H1 (cell line): ENCODE measurements around the gene RGS3. TPM values are rescaled to one million over a fixed set of nuclear protein-coding genes. Genes with fewer than 3 reads are reported as not detected.

Experiments used
- ATF3 ChIP-seq: IDR thresholded peaks from 2 replicates; pipeline ENCODE4 v1.6.1; 2011; ENCODE audit warnings: low read depth, mild to moderate bottlenecking, low read length; ENCODE audit not compliant: insufficient read depth
- CHD1 ChIP-seq: IDR thresholded peaks from 2 replicates; pipeline ENCODE4 v1.6.1; 2012; ENCODE audit warnings: low read depth, low read length, improper control_type of control experiment
- FOSL1 ChIP-seq: IDR thresholded peaks from 2 replicates; pipeline ENCODE4 v1.6.1; 2011; ENCODE audit warnings: mild to moderate bottlenecking, low read depth, low read length, moderate library complexity; ENCODE audit not compliant: insufficient read depth
- HDAC2 ChIP-seq, 2 experiments: fragments of 300-600 bp in 1 of 2; sonication (generic) in 1 of 2; IDR thresholded peaks; 2 replicates each; pipeline ENCODE4 v1.6.1; 2011 to 2012; ENCODE audit warnings: low read depth in 2 of 2, low read length in 2 of 2, mild to moderate bottlenecking in 2 of 2, moderate library complexity in 2 of 2, borderline replicate concordance in 1 of 2, inconsistent platforms in 1 of 2
- JUND ChIP-seq: IDR thresholded peaks from 2 replicates; pipeline ENCODE4 v1.6.1; 2011; ENCODE audit warnings: mild to moderate bottlenecking, improper control_type of control experiment, low read length
- KDM4A ChIP-seq: IDR thresholded peaks from one replicate; pipeline ENCODE4 v1.7.1; 2012; ENCODE audit warnings: low read depth, mild to moderate bottlenecking, moderate library complexity, low read length, inconsistent platforms; ENCODE audit not compliant: severe bottlenecking
- MAX ChIP-seq: IDR thresholded peaks from 2 replicates; pipeline ENCODE4 v1.6.1; 2012; ENCODE audit warnings: inconsistent platforms
- POU5F1 ChIP-seq: IDR thresholded peaks from 2 replicates; pipeline ENCODE4 v1.6.1; 2011; ENCODE audit warnings: low read depth, mild to moderate bottlenecking, low read length, moderate library complexity
- TAF1 ChIP-seq: IDR thresholded peaks from 2 replicates; pipeline ENCODE4 v1.6.1; 2011; ENCODE audit warnings: mild to moderate bottlenecking, low read depth, low read length
- ZNF274 ChIP-seq: IDR thresholded peaks from 2 replicates; pipeline ENCODE4 v1.7.0; 2012; ENCODE audit warnings: low read length, borderline replicate concordance; ENCODE audit errors: extremely low read depth
- polyA plus RNA-seq, 7 experiments: library from polyadenylated mRNA; depleted of rRNA in 3 of 7; stranded (reverse) in 5 of 7; unstranded in 2 of 7; fragments of >200 nt in 5 of 7; fragments of 200-250 nt in 2 of 7; gene quantifications; 1 replicate in 5 of 7; 2 replicates in 1 of 7; 4 replicates in 1 of 7; pipeline versions ENCODE4 v1.2.1 to v1.2.3, GENCODE V29; 2011 to 2013; ENCODE audit warnings: missing spikeins in 2 of 7, mixed read lengths in 2 of 7
- total RNA-seq: library from RNA; stranded (reverse); fragmentation: NEBNext Ultra II Directional; extraction: Animal tissue kit (Norgen Biotek cat#: 25700); gene quantifications from 2 replicates; pipeline ENCODE4 v1.2.1, GENCODE V29; 2021
- TF ChIP-seq, protein P1 (sequence below): fragments of 300-600 bp; sonication (generic); IDR thresholded peaks from 2 replicates; pipeline ENCODE4 v1.7.1; 2012; ENCODE audit warnings: low read length, moderate library complexity, mild to moderate bottlenecking, inconsistent platforms; ENCODE audit not compliant: insufficient replicate concordance

Gene RGS3
- total and polyA plus RNA-seq, 2 of the 8 experiments (the other 6 are each of a cell fraction or from before 2014, with no cell fraction given): 12.6 to 18.2 TPM

DNA sequence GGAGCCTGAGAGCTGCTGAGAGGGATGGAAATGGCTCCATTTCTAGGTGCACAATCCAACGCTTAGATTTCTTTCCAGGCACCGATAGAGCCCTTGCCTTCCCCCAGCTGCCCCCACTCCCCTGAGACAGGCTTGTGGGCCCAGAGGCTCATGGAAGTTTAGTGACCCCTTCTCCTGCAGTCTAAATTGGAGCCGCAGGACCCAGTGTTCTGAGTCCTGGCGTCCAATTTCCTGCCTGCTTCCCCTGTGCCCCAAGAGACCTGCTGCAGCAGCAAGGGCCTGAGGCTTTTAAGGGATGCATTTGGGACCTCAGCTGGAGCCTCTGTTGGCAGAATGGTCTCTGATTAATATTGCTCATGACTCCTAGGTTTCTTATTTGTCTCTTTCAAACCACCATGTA is 61.7 kb downstream of the RGS3 start (continued):
- TF ChIP-seq, protein P1, sequence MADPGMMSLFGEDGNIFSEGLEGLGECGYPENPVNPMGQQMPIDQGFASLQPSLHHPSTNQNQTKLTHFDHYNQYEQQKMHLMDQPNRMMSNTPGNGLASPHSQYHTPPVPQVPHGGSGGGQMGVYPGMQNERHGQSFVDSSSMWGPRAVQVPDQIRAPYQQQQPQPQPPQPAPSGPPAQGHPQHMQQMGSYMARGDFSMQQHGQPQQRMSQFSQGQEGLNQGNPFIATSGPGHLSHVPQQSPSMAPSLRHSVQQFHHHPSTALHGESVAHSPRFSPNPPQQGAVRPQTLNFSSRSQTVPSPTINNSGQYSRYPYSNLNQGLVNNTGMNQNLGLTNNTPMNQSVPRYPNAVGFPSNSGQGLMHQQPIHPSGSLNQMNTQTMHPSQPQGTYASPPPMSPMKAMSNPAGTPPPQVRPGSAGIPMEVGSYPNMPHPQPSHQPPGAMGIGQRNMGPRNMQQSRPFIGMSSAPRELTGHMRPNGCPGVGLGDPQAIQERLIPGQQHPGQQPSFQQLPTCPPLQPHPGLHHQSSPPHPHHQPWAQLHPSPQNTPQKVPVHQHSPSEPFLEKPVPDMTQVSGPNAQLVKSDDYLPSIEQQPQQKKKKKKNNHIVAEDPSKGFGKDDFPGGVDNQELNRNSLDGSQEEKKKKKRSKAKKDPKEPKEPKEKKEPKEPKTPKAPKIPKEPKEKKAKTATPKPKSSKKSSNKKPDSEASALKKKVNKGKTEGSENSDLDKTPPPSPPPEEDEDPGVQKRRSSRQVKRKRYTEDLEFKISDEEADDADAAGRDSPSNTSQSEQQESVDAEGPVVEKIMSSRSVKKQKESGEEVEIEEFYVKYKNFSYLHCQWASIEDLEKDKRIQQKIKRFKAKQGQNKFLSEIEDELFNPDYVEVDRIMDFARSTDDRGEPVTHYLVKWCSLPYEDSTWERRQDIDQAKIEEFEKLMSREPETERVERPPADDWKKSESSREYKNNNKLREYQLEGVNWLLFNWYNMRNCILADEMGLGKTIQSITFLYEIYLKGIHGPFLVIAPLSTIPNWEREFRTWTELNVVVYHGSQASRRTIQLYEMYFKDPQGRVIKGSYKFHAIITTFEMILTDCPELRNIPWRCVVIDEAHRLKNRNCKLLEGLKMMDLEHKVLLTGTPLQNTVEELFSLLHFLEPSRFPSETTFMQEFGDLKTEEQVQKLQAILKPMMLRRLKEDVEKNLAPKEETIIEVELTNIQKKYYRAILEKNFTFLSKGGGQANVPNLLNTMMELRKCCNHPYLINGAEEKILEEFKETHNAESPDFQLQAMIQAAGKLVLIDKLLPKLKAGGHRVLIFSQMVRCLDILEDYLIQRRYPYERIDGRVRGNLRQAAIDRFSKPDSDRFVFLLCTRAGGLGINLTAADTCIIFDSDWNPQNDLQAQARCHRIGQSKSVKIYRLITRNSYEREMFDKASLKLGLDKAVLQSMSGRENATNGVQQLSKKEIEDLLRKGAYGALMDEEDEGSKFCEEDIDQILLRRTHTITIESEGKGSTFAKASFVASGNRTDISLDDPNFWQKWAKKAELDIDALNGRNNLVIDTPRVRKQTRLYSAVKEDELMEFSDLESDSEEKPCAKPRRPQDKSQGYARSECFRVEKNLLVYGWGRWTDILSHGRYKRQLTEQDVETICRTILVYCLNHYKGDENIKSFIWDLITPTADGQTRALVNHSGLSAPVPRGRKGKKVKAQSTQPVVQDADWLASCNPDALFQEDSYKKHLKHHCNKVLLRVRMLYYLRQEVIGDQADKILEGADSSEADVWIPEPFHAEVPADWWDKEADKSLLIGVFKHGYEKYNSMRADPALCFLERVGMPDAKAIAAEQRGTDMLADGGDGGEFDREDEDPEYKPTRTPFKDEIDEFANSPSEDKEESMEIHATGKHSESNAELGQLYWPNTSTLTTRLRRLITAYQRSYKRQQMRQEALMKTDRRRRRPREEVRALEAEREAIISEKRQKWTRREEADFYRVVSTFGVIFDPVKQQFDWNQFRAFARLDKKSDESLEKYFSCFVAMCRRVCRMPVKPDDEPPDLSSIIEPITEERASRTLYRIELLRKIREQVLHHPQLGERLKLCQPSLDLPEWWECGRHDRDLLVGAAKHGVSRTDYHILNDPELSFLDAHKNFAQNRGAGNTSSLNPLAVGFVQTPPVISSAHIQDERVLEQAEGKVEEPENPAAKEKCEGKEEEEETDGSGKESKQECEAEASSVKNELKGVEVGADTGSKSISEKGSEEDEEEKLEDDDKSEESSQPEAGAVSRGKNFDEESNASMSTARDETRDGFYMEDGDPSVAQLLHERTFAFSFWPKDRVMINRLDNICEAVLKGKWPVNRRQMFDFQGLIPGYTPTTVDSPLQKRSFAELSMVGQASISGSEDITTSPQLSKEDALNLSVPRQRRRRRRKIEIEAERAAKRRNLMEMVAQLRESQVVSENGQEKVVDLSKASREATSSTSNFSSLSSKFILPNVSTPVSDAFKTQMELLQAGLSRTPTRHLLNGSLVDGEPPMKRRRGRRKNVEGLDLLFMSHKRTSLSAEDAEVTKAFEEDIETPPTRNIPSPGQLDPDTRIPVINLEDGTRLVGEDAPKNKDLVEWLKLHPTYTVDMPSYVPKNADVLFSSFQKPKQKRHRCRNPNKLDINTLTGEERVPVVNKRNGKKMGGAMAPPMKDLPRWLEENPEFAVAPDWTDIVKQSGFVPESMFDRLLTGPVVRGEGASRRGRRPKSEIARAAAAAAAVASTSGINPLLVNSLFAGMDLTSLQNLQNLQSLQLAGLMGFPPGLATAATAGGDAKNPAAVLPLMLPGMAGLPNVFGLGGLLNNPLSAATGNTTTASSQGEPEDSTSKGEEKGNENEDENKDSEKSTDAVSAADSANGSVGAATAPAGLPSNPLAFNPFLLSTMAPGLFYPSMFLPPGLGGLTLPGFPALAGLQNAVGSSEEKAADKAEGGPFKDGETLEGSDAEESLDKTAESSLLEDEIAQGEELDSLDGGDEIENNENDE: no peak
- no peak for TF ChIP-seq MAX
- no peak for TF ChIP-seq FOSL1
- TF ChIP-seq JUND: no peak
- TF ChIP-seq TAF1: no peak
- TF ChIP-seq KDM4A: no peak
- TF ChIP-seq CHD1: no peak
- TF ChIP-seq ZNF274: no peak
- no peak for TF ChIP-seq POU5F1
- TF ChIP-seq HDAC2 (IDR thresholded peaks at IDR 0.05; ENCODE audit: borderline replicate concordance in 1 of 2, low read depth in 2 of 2, low read length in 2 of 2): no peak
- TF ChIP-seq ATF3: no peak
